Measurements from ENCODE around the gene HHAT. TPM values are rescaled to one million over a fixed set of nuclear protein-coding genes. Genes with fewer than 3 reads are reported as not detected.

Gene HHAT
- polyA plus RNA-seq, 2 of the 4 experiments (the other 2 are of a cell fraction), result 3.8 to 4.5 TPM

- H3K9me3 ChIP-seq, result no peaks in the 10 kb centered on the region
- FAIRE-seq, result no peak
- H3K27ac ChIP-seq, result no peak overlapping the region
- ChIA-PET POLR2A (no interaction called here), CTCF (interaction anchor here (1.0 kb wide), 1 partner anchor 464 kb away, joined by 7 read pairs; the partner anchor contains the start of gene KCNH1)
- no peak overlapping the region for H3K4me2 ChIP-seq
- TF ChIP-seq HOXA7 (CRISPR knock-in tag; IDR thresholded peaks at IDR 0.05) (no peak), NFE2L2 (conservative IDR thresholded peaks at IDR 0.05; ENCODE audit: low read length) (no peak), RARB (CRISPR knock-in tag; IDR thresholded peaks at IDR 0.05) (no peak), NPAS2 (CRISPR knock-in tag; IDR thresholded peaks at IDR 0.05; ENCODE audit: borderline replicate concordance) (no peak), ESRRA (IDR thresholded peaks at IDR 0.05; ENCODE audit: borderline replicate concordance, low read length) (no peak), EHF (CRISPR knock-in tag; IDR thresholded peaks at IDR 0.05) (no peak), TP53 (CRISPR knock-in tag; IDR thresholded peaks at IDR 0.05) (no peak), HES2 (IDR thresholded peaks at IDR 0.05) (no peak), ZNF302 (CRISPR knock-in tag; IDR thresholded peaks at IDR 0.05) (no peak), MYC (IDR thresholded peaks at IDR 0.05; ENCODE audit: borderline replicate concordance, low read length) (no peak), HDAC2 (IDR thresholded peaks at IDR 0.05) (no peak), JUNB (IDR thresholded peaks at IDR 0.05) (no peak), SREBF2 (IDR thresholded peaks at IDR 0.05) (no peak), BCL3 (IDR thresholded peaks at IDR 0.05) (no peak)
- DNase-seq (ENCODE audit: low read depth in 1 of 2, low spot score in 1 of 2), result no peak
- ATAC-seq, result no peak
- no peak overlapping the region for H3K4me3 ChIP-seq
- H3K4me1 ChIP-seq, result no peaks in the 10 kb centered on the region
Measured at GRCh38 chr1:210669951-210670350, 341.2 kb downstream of the HHAT start.

- DNase-seq (ENCODE audit: low read depth in 1 of 2, low spot score in 1 of 2) (no peak), ATAC-seq (no peak), FAIRE-seq (no peak)
- POLR2A ChIA-PET, result no interaction called here
- TF ChIP-seq E2F6 (IDR thresholded peaks at IDR 0.05; ENCODE audit: borderline replicate concordance, low read depth), result no peak
- peak; percentile 5 for TF ChIP-seq MAFK (IDR thresholded peaks at IDR 0.05; ENCODE audit: partially characterized antibody)
- H3K4me2 ChIP-seq, result no peak overlapping the region
- H3K4me1 ChIP-seq, result no peaks in the 10 kb centered on the region
- CTCF ChIA-PET, result no interaction called here
- H3K4me3 ChIP-seq, result no peak overlapping the region
- no peak overlapping the region for H3K27ac ChIP-seq
- 75% methylated on average over 3 of the region's 3 CpGs for WGBS (ENCODE audit: missing lambda C conversion rate)
- H3K9me3 ChIP-seq, result no peaks in the 10 kb centered on the region
Measured at GRCh38 chr1:210674151-210674550, 345.4 kb downstream of the HHAT start.

- no peaks in the 10 kb centered on the region for H3K4me1 ChIP-seq
- FAIRE-seq (no peak), ATAC-seq (no peak), DNase-seq (ENCODE audit: low read depth in 1 of 2, low spot score in 1 of 2) (no peak)
- H3K27ac ChIP-seq, result no peak overlapping the region
- TF ChIP-seq USF2 (IDR thresholded peaks at IDR 0.05), result no peak
- no peak for TF ChIP-seq ZSCAN20 (CRISPR knock-in tag; IDR thresholded peaks at IDR 0.05)
- no peak for TF ChIP-seq ATOH8 (CRISPR knock-in tag; IDR thresholded peaks at IDR 0.05; ENCODE audit: low read depth)
- peak; percentile 83 for TF ChIP-seq MAFK (IDR thresholded peaks at IDR 0.05; ENCODE audit: partially characterized antibody)
- H3K4me2 ChIP-seq, result no peak overlapping the region
- ChIA-PET CTCF (no interaction called here), POLR2A (no interaction called here)
- H3K4me3 ChIP-seq, result no peak overlapping the region
- 86% methylated on average over 3 of the region's 3 CpGs for WGBS (ENCODE audit: missing lambda C conversion rate)
- no peaks in the 10 kb centered on the region for H3K9me3 ChIP-seq
Measured at GRCh38 chr1:210676539-210676938, 347.8 kb downstream of the HHAT start.
